MM.1S (cell line): ENCODE data around the gene HDAC1.
A peak's percentile ranks its signal among the peaks of the same experiment; 100 is the strongest.

Experiments used
- DNase-seq: peaks from one replicate; pipeline ENCODE4 v3.0.0-alpha.2; 2015
- H2AFZ ChIP-seq: fragments of 300-600 bp; sonication (generic); 2 replicates; pipeline ENCODE4 v1.6.0; 2016; ENCODE audit warnings: antibody characterized with exemption, low read length
- H3F3A ChIP-seq: fragments of 300-600 bp; sonication (generic); 2 replicates; pipeline ENCODE4 v1.6.1; 2016; ENCODE audit warnings: mild to moderate bottlenecking, antibody characterized with exemption, low read length, moderate library complexity, mixed read lengths; ENCODE audit not compliant: insufficient read depth
- H3K27ac ChIP-seq: fragments of 300-600 bp; sonication (generic); 2 replicates; pipeline ENCODE4 v1.5.1; 2016; ENCODE audit warnings: mild to moderate bottlenecking, low read length
- H3K27me3 ChIP-seq: fragments of 300-600 bp; sonication (generic); replicated peaks from 2 replicates; pipeline ENCODE4 v1.6.0; 2016; ENCODE audit warnings: low read length; ENCODE audit not compliant: insufficient read depth
- H3K36me3 ChIP-seq: fragments of 300-600 bp; sonication (generic); replicated peaks from 2 replicates; pipeline ENCODE4 v1.6.1; 2016; ENCODE audit warnings: mild to moderate bottlenecking, low read length, mixed read lengths; ENCODE audit not compliant: insufficient read depth
- H3K4me1 ChIP-seq: fragments of 300-600 bp; sonication (generic); 2 replicates; pipeline ENCODE4 v1.6.1; 2016; ENCODE audit warnings: low read length, mixed read lengths
- H3K4me2 ChIP-seq: fragments of 300-600 bp; sonication (generic); 2 replicates; pipeline ENCODE4 v1.6.0; 2016; ENCODE audit warnings: low read depth, low read length
- H3K4me3 ChIP-seq: fragments of 300-600 bp; sonication (generic); 2 replicates; pipeline ENCODE4 v1.5.1; 2016; ENCODE audit warnings: low read length, mixed read lengths
- H3K79me2 ChIP-seq: fragments of 300-600 bp; sonication (generic); 2 replicates; pipeline ENCODE4 v1.6.1; 2016; ENCODE audit warnings: mixed run types, low read length, mixed read lengths
- H3K9ac ChIP-seq: fragments of 300-600 bp; sonication (generic); 2 replicates; pipeline ENCODE4 v1.6.1; 2016; ENCODE audit warnings: low read length, mixed read lengths
- H3K9me2 ChIP-seq: fragments of 300-600 bp; sonication (generic); replicated peaks from 2 replicates; pipeline ENCODE4 v1.6.1; 2016; ENCODE audit warnings: mild to moderate bottlenecking, low read length, mixed read lengths; ENCODE audit not compliant: insufficient read depth
- H3K9me3 ChIP-seq: fragments of 300-600 bp; sonication (generic); replicated peaks from 2 replicates; pipeline ENCODE4 v1.6.1; 2016; ENCODE audit warnings: mild to moderate bottlenecking, low read length, mixed read lengths; ENCODE audit not compliant: insufficient read depth
- H4K20me1 ChIP-seq: fragments of 300-600 bp; sonication (generic); 2 replicates; pipeline ENCODE4 v1.6.1; 2016; ENCODE audit warnings: mild to moderate bottlenecking, low read length, moderate library complexity, mixed read lengths; ENCODE audit not compliant: insufficient read depth
- CTCF ChIP-seq: fragments of 300-600 bp; sonication (generic); IDR thresholded peaks from 2 replicates; pipeline ENCODE4 v1.5.1; 2016; ENCODE audit warnings: antibody characterized with exemption, low read length, mixed read lengths
- EZH2 ChIP-seq: fragments of 300-600 bp; sonication (generic); optimal IDR thresholded peaks from 2 replicates; pipeline ENCODE3; 2017; ENCODE audit warnings: low read depth, mild to moderate bottlenecking, antibody characterized with exemption, low read length, mixed read lengths
- EZH2phosphoT487 ChIP-seq: fragments of 300-600 bp; sonication (generic); IDR thresholded peaks from 2 replicates; pipeline ENCODE4 v1.6.1; 2018; ENCODE audit warnings: antibody characterized with exemption, low read length

HDAC1 gene

GRCh38 chr1:32247452-32247851, 44.4 kb upstream of the HDAC1 start:
- H3K9ac ChIP-seq: no peak overlapping the region
- no peak overlapping the region for H3K4me3 ChIP-seq
- H3K4me1 ChIP-seq: peaks cover 34% of the 10 kb centered on the region
- no peak for DNase-seq
- no peak overlapping the region for H3K4me2 ChIP-seq
- H4K20me1 ChIP-seq: no peaks in the 10 kb centered on the region
- H3F3A ChIP-seq: peaks cover 24% of the 10 kb centered on the region
- H3K79me2 ChIP-seq: no peaks in the 10 kb centered on the region
- H2AFZ ChIP-seq: peak overlapping the region; percentile 69
- H3K9me2 ChIP-seq: no peaks in the 10 kb centered on the region
- TF ChIP-seq EZH2 (no peak), EZH2phosphoT487 (no peak), CTCF (no peak)
- H3K9me3 ChIP-seq: no peaks in the 10 kb centered on the region
- peak overlapping the region; percentile 99; the same call in 1 of the 2 replicates for H3K27ac ChIP-seq
- H3K36me3 ChIP-seq: no peaks in the 10 kb centered on the region
- no peaks in the 10 kb centered on the region for H3K27me3 ChIP-seq

- H3K4me3 ChIP-seq: no peak overlapping the region
Measured at GRCh38 chr1:32247983-32248889, 43.6 kb upstream of the HDAC1 start.

GRCh38 chr1:32249831-32250525, 41.9 kb upstream of the HDAC1 start:
- H3K4me2 ChIP-seq: peak overlapping the region; percentile 93
- peak; percentile 97 for DNase-seq
- H2AFZ ChIP-seq: peak overlapping the region; percentile 67
- H3K9me3 ChIP-seq: no peaks in the 10 kb centered on the region
- peak overlapping the region; percentile 99 for H3K27ac ChIP-seq
- H3K79me2 ChIP-seq: no peaks in the 10 kb centered on the region
- H3K4me3 ChIP-seq: peak overlapping the region; percentile 56
- H3K4me1 ChIP-seq: peaks cover 41% of the 10 kb centered on the region
- H4K20me1 ChIP-seq: no peaks in the 10 kb centered on the region
- no peak for TF ChIP-seq CTCF
- TF ChIP-seq EZH2phosphoT487: no peak
- no peak for TF ChIP-seq EZH2
- peaks cover 24% of the 10 kb centered on the region for H3F3A ChIP-seq
- peak overlapping the region; percentile 86 for H3K9ac ChIP-seq
- no peaks in the 10 kb centered on the region for H3K9me2 ChIP-seq
- H3K36me3 ChIP-seq: no peaks in the 10 kb centered on the region
- H3K27me3 ChIP-seq: no peaks in the 10 kb centered on the region

More at GRCh38 chr1:32247983-32248889, 43.6 kb upstream of the HDAC1 start:
- TF ChIP-seq CTCF (peak; percentile 93), EZH2 (no peak), EZH2phosphoT487 (no peak)
- H3F3A ChIP-seq: peaks cover 24% of the 10 kb centered on the region
- no peaks in the 10 kb centered on the region for H4K20me1 ChIP-seq
- peak overlapping the region; percentile 33; the same call in 1 of the 2 replicates for H3K4me2 ChIP-seq
- peak; percentile 86 for DNase-seq
- no peaks in the 10 kb centered on the region for H3K27me3 ChIP-seq
- H3K27ac ChIP-seq: peak overlapping the region; percentile 99; the same call in 1 of the 2 replicates
- no peaks in the 10 kb centered on the region for H3K9me3 ChIP-seq
- H3K36me3 ChIP-seq: no peaks in the 10 kb centered on the region
- H3K4me1 ChIP-seq: peaks cover 34% of the 10 kb centered on the region
- no peaks in the 10 kb centered on the region for H3K9me2 ChIP-seq
- no peaks in the 10 kb centered on the region for H3K79me2 ChIP-seq
- peak overlapping the region; percentile 18; the same call in 1 of the 2 replicates for H3K9ac ChIP-seq
- H2AFZ ChIP-seq: peak overlapping the region; percentile 69
